ENCODE data around the gene S100A7A.
A peak's percentile ranks its signal among the peaks of the same experiment; 100 is the strongest.

S100A7A gene

GRCh38 chr1:153399401-153400055 lies 16.8 kb upstream of the S100A7A start:
- no peak overlapping the region for H3K4me3 ChIP-seq (ENCODE audit: low read length)
- no peak for DNase-seq (ENCODE audit: low read depth)
- no peak for TF ChIP-seq CTCF (IDR thresholded peaks at IDR 0.05; ENCODE audit: insufficient read depth, low read depth, low read length, missing control alignments)

- peak; percentile 40 for DNase-seq (ENCODE audit: low read depth)
- peak; percentile 32 for TF ChIP-seq CTCF (IDR thresholded peaks at IDR 0.05; ENCODE audit: insufficient read depth, low read depth, low read length, missing control alignments)
- no peak overlapping the region for H3K4me3 ChIP-seq (ENCODE audit: low read length)
These were observed 16.1 kb upstream of the S100A7A start for GRCh38 chr1:153400244-153400643.

DNA sequence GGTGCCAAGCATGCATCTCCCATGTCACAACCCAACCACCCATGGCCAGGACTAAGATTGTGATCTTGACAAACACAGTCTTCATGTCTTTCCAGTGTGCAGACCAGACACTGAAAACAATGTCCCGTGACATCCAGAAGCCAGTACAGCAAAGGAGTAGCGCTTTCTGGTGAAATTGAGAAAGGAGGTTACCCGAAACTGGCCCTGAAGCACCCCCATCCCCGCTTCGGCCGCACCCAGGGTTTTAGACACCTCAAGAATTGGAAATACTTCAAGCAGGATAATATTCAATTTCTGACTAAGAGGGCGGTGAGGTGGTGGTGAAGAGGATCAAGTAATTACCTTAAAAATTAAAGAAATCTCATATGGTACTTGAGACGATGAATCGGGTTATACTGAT lies 14.9 kb upstream of the S100A7A start:
- no peak for TF ChIP-seq CTCF (IDR thresholded peaks at IDR 0.05; ENCODE audit: insufficient read depth, low read depth, low read length, missing control alignments)
- no peak for DNase-seq (ENCODE audit: low read depth)
- H3K4me3 ChIP-seq (ENCODE audit: low read length): no peak overlapping the region

DNA sequence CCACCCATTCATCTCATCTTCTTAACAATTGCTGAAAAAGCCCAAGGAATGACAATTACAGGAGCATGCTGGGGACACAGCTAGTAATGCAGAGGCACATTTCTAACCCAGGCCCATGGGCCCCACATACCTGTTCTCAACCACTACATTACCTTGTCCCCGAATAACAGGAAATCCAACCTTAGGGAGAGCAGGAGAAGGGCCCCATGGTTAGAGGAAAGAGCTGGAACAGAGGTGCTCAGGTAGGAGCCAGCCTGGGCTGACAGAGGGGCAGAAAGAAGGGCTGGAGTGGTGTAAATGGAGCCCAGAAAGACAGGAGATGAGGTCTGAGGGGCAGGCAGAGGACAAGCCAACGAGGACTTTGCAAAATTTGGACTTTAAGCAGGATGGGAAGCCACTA lies 14.1 kb upstream of the S100A7A start:
- H3K4me3 ChIP-seq (ENCODE audit: low read length): no peak overlapping the region
- TF ChIP-seq CTCF (IDR thresholded peaks at IDR 0.05; ENCODE audit: insufficient read depth, low read depth, low read length, missing control alignments): no peak
- DNase-seq (ENCODE audit: low read depth): no peak

GRCh38 chr1:153403421-153404085 lies 12.8 kb upstream of the S100A7A start:
- no peak for DNase-seq (ENCODE audit: low read depth)
- no peak for TF ChIP-seq CTCF (IDR thresholded peaks at IDR 0.05; ENCODE audit: insufficient read depth, low read depth, low read length, missing control alignments)
- no peak overlapping the region for H3K4me3 ChIP-seq (ENCODE audit: low read length)

DNA sequence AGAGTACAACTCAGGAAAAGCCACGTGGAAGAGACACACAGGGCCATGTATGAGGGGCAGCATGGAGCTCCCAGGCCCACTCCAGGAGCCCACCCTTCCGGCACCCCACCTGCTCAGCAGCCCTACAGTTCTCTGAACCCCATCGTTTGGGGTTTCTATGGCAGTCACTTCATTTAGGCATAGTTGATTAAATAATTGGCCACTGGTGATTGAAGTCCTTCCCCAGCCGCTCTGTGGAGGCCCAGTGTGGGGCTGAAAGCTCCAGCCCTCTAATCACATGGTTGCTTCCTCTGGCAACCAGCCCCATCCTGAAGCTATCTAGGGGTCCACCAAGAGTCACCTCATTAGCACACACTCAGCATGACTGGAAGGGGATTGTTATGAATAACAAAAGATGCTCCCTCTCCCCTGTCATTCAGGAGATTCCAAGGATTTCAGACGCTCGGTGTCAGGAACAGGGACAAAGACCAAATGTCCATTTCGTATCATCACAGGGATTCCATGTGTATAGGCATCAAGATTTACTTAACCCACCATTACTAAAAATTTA lies 12.2 kb upstream of the S100A7A start:
- DNase-seq (ENCODE audit: low read depth): no peak
- no peak overlapping the region for H3K4me3 ChIP-seq (ENCODE audit: low read length)
- no peak for TF ChIP-seq CTCF (IDR thresholded peaks at IDR 0.05; ENCODE audit: insufficient read depth, low read depth, low read length, missing control alignments)

Data from epithelial cell of esophagus (primary cell).